ENCODE data around the gene FAM184A. TPM values are rescaled to one million over a fixed set of nuclear protein-coding genes. Genes with fewer than 3 reads are reported as not detected.
"Not testable (repeated sequence)": the region's sequence is repeated elsewhere in the genome, so short reads cannot be mapped to it uniquely, and the experiment has no call there.

Gene FAM184A
- total RNA-seq, 1 donor from 2014 or later = 15.9 TPM

- no peak overlapping the region for H3K4me3 ChIP-seq
- no peak for ATAC-seq
- no peak for DNase-seq
- H3K36me3 ChIP-seq = no peaks in the 10 kb centered on the region
- H3K4me1 ChIP-seq = peaks cover 9% of the 10 kb centered on the region
- intact Hi-C loops (cut with DNase I) = no loop called here
- H3K27ac ChIP-seq = no peak overlapping the region
- no peaks in the 10 kb centered on the region for H3K9me3 ChIP-seq
- H3K27me3 ChIP-seq (ENCODE audit: low read depth) = no peaks in the 10 kb centered on the region
- no peak for TF ChIP-seq CTCF (IDR thresholded peaks at IDR 0.05)
These were observed 26.8 kb upstream of the FAM184A start for GRCh38 chr6:119105282-119105681.

- intact Hi-C loops (cut with DNase I) = no loop called here
- no peaks in the 10 kb centered on the region for H3K4me1 ChIP-seq
- no peak overlapping the region for H3K27ac ChIP-seq
- H3K4me3 ChIP-seq = no peak overlapping the region
- no peak for TF ChIP-seq CTCF (IDR thresholded peaks at IDR 0.05)
- no peaks in the 10 kb centered on the region for H3K27me3 ChIP-seq (ENCODE audit: low read depth)
- no peaks in the 10 kb centered on the region for H3K36me3 ChIP-seq
- H3K9me3 ChIP-seq = no peaks in the 10 kb centered on the region
- DNase-seq (no peak), ATAC-seq (no peak)
These were observed 24.4 kb upstream of the FAM184A start for GRCh38 chr6:119102901-119103300.

GRCh38 chr6:119100115-119100514 lies 21.7 kb upstream of the FAM184A start:
- intact Hi-C loops (cut with DNase I) = no loop called here

GRCh38 chr6:119097815-119098361 lies 19.4 kb upstream of the FAM184A start:
- DNase-seq; H3K4me1 ChIP-seq; H3K27ac ChIP-seq; intact Hi-C loops (cut with DNase I); H3K36me3 ChIP-seq; H3K9me3 ChIP-seq; ATAC-seq; H3K4me3 ChIP-seq; H3K27me3 ChIP-seq (ENCODE audit: low read depth): not testable (repeated sequence)

More at GRCh38 chr6:119100115-119100514, 21.7 kb upstream of the FAM184A start:
- H3K36me3 ChIP-seq = no peaks in the 10 kb centered on the region
- no peaks in the 10 kb centered on the region for H3K4me1 ChIP-seq
- TF ChIP-seq CTCF (IDR thresholded peaks at IDR 0.05) = no peak
- no peak overlapping the region for H3K27ac ChIP-seq
- H3K9me3 ChIP-seq = no peaks in the 10 kb centered on the region
- DNase-seq (no peak), ATAC-seq (no peak)
- H3K27me3 ChIP-seq (ENCODE audit: low read depth) = no peaks in the 10 kb centered on the region
- H3K4me3 ChIP-seq = no peak overlapping the region

- H3K9me3 ChIP-seq = no peaks in the 10 kb centered on the region
- no peak for TF ChIP-seq CTCF (IDR thresholded peaks at IDR 0.05)
- no peaks in the 10 kb centered on the region for H3K36me3 ChIP-seq
- DNase-seq (no peak), ATAC-seq (peak; percentile 59 to 83)
- no peaks in the 10 kb centered on the region for H3K27me3 ChIP-seq (ENCODE audit: low read depth)
- H3K27ac ChIP-seq = peak overlapping the region; percentile 39
- H3K4me3 ChIP-seq = no peak overlapping the region
- intact Hi-C loops (cut with DNase I) = no loop called here
- no peaks in the 10 kb centered on the region for H3K4me1 ChIP-seq
These were observed 18.5 kb upstream of the FAM184A start for GRCh38 chr6:119096721-119097565.

GRCh38 chr6:119090256-119090655 lies 11.8 kb upstream of the FAM184A start:
- no peaks in the 10 kb centered on the region for H3K9me3 ChIP-seq
- H3K4me1 ChIP-seq = no peaks in the 10 kb centered on the region
- H3K4me3 ChIP-seq = no peak overlapping the region
- intact Hi-C loops (cut with DNase I) = no loop called here
- H3K36me3 ChIP-seq = no peaks in the 10 kb centered on the region
- DNase-seq (no peak), ATAC-seq (no peak)
- TF ChIP-seq CTCF (IDR thresholded peaks at IDR 0.05) = no peak
- no peak overlapping the region for H3K27ac ChIP-seq
- no peaks in the 10 kb centered on the region for H3K27me3 ChIP-seq (ENCODE audit: low read depth)

Measured in lower lobe of right lung (tissue), 2 donors.